Measurements from ENCODE around the gene ARHGAP33. TPM values are rescaled to one million over a fixed set of nuclear protein-coding genes. Genes with fewer than 3 reads are reported as not detected.
A peak's percentile ranks its signal among the peaks of the same experiment; 100 is the strongest.

Gene ARHGAP33
- polyA plus RNA-seq, 2 of the 4 experiments (the other 2 are of a cell fraction): 0.84 to 6.1 TPM

- TF ChIP-seq, protein P1, sequence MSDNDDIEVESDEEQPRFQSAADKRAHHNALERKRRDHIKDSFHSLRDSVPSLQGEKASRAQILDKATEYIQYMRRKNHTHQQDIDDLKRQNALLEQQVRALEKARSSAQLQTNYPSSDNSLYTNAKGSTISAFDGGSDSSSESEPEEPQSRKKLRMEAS (IDR thresholded peaks at IDR 0.05): no peak
- TF ChIP-seq, protein P2, sequence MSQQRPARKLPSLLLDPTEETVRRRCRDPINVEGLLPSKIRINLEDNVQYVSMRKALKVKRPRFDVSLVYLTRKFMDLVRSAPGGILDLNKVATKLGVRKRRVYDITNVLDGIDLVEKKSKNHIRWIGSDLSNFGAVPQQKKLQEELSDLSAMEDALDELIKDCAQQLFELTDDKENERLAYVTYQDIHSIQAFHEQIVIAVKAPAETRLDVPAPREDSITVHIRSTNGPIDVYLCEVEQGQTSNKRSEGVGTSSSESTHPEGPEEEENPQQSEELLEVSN (IDR thresholded peaks at IDR 0.05; ENCODE audit: borderline replicate concordance, low read depth): no peak
- TF ChIP-seq TP53 (CRISPR knock-in tag; IDR thresholded peaks at IDR 0.05) (no peak), CHD2 (IDR thresholded peaks at IDR 0.05; ENCODE audit: low read length, partially characterized antibody) (no peak), ZFP36 (IDR thresholded peaks at IDR 0.05; ENCODE audit: borderline replicate concordance, partially characterized antibody) (no peak), SMC3 (IDR thresholded peaks at IDR 0.05) (no peak), RNF2 (IDR thresholded peaks at IDR 0.05; ENCODE audit: borderline replicate concordance, low read depth) (no peak)
These were observed 40.5 kb upstream of the ARHGAP33 start (continued) for GRCh38 chr19:35734889-35735288.

DNA sequence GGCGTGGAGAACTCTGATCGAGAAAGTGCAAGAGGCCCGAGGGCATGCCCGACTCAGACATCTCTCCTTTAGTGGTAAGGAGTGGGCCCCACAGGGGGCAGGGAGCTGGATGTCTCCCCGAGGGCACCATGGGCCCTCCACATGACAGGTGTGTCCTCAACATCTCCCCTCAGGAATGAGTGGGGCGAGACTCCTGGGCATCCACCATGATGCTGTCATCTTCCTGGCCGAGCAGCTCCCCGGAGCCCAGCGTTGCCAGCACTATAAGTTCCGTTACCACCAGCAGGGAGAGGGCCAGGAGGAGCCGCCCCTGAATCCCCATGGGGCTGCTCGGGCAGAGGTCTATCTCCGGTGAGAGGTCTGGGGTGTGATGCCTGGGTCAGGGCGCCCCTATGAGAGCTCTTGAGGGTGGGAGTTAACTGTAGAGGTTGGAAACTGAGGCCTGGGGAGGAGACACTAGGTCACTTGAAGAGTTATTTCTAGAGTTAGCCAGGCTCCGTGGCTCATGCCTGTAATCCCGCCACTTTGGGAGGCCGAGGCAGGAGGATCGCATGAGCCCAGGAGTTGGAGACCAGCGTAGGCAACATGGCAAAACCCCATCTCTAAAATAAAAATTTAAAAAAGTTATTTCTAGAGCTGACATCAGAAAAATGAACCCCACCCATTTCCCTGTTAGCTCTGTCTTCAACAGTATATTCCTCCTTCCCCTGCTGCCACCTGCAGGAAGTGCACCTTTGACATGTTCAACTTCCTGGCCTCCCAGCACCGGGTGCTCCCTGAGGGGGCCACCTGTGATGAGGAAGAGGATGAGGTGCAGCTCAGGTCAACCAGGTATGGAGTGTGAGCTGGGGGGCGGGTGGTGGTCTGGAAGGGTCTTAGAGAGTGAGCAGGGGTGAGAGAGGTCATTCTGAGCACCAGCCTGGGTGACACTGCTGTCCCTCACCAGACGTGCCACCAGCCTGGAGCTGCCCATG is 38.2 kb upstream of the ARHGAP33 start:
- DNase-seq (ENCODE audit: low read depth in 1 of 2, low spot score in 1 of 2) (peak; percentile 68 to 82), FAIRE-seq (no peak), ATAC-seq (no peak)
- Histone ChIP-seq H3K27ac (peak overlapping the region in 1 of 2 experiments; percentile 6; a peak in 1 of 6 replicates), H3K4me2 (no peak overlapping the region), H3K4me1 (peaks cover 14% of the 10 kb centered on the region), H3K9me3 (no peaks in the 10 kb centered on the region), H3K4me3 (no peak overlapping the region)
- ChIA-PET CTCF (interaction anchor here (0.5 to 3.4 kb wide), 21 partner anchors 8 to 194 kb away, joined by 3 to 32 read pairs (median 4); partner anchors contain the start of genes KMT2B, LIN37, PSENEN and U2AF1L4), POLR2A (interaction anchor here (0.6 to 1.2 kb wide), 5 partner anchors 9 to 30 kb away, joined by 3 to 5 read pairs (median 4); partner anchors contain the start of gene LIN37)
- WGBS (ENCODE audit: missing lambda C conversion rate): 88% methylated on average over 22 of the region's 22 CpGs
- TF ChIP-seq SMC3 (IDR thresholded peaks at IDR 0.05) (peak; percentile 17; the same call in 1 of the 3 replicates), RAD21 (conservative IDR thresholded peaks at IDR 0.05 in 1 of 2, IDR thresholded peaks at IDR 0.05 in 1 of 2) (peak in 1 of 2 experiments; percentile 13; a peak in 2 of 5 replicates), GATA3 (IDR thresholded peaks at IDR 0.05; ENCODE audit: borderline replicate concordance) (no peak)

DNA sequence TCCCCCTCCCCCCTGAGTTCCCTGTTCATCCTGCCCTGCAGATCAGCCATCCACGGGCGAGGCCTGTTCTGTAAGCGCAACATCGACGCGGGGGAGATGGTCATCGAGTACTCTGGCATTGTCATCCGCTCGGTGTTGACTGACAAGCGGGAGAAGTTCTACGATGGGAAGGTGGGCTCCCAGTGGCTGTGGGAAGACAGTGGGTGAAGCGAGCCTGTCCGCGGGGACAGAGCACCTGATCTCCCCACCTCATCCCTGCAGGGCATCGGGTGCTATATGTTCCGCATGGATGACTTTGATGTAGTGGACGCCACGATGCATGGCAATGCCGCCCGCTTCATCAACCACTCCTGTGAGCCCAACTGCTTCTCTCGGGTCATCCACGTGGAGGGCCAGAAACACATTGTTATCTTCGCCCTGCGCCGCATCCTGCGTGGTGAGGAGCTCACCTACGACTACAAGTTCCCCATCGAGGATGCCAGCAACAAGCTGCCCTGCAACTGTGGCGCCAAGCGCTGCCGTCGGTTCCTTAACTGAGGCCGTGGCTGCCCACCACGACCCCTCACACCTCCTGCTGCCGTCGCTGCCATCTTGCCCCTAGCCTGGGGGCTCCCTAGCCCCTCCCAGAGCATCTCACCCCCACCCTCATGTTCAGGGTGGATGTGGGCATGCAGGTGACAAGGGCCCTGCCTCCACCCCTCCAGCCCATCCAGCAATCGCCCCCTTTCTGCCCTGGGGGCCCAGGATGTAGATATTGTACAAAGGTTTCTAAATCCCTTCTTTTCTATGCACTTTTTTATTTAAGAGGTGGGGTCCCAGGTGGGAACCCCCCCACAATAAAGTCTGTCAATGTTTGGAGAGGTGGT is 37.1 kb upstream of the ARHGAP33 start:
- WGBS (ENCODE audit: missing lambda C conversion rate): 96% methylated on average over 37 of the region's 37 CpGs
- Histone ChIP-seq H3K4me2 (no peak overlapping the region), H3K27ac (no peak overlapping the region), H3K4me3 (no peak overlapping the region), H3K4me1 (peaks cover 14% of the 10 kb centered on the region), H3K9me3 (no peaks in the 10 kb centered on the region)
- DNase-seq (ENCODE audit: low read depth in 1 of 2, low spot score in 1 of 2) (no peak), ATAC-seq (no peak), FAIRE-seq (no peak)
- ChIA-PET CTCF (interaction anchor here (0.6 to 3.4 kb wide), 11 partner anchors 7 to 193 kb away, joined by 3 to 32 read pairs (median 8); partner anchors contain the start of genes KMT2B, PSENEN and U2AF1L4), POLR2A (interaction anchor here (0.5 to 1.2 kb wide), 2 partner anchors 10 to 108 kb away, joined by 3 read pairs; partner anchors contain the start of gene LIN37)
- TF ChIP-seq, protein P2 (IDR thresholded peaks at IDR 0.05; ENCODE audit: borderline replicate concordance, low read depth): no peak
- no peak for TF ChIP-seq PHF8 (IDR thresholded peaks at IDR 0.05; ENCODE audit: borderline replicate concordance, low read depth)
- TF ChIP-seq, protein P1 (IDR thresholded peaks at IDR 0.05): no peak
- TF ChIP-seq TP53 (CRISPR knock-in tag; IDR thresholded peaks at IDR 0.05): no peak
- TF ChIP-seq KDM5A (IDR thresholded peaks at IDR 0.05): no peak
- TF ChIP-seq, protein P3, sequence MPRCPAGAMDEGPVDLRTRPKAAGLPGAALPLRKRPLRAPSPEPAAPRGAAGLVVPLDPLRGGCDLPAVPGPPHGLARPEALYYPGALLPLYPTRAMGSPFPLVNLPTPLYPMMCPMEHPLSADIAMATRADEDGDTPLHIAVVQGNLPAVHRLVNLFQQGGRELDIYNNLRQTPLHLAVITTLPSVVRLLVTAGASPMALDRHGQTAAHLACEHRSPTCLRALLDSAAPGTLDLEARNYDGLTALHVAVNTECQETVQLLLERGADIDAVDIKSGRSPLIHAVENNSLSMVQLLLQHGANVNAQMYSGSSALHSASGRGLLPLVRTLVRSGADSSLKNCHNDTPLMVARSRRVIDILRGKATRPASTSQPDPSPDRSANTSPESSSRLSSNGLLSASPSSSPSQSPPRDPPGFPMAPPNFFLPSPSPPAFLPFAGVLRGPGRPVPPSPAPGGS (IDR thresholded peaks at IDR 0.05): no peak
- no peak for TF ChIP-seq HOXB13 (CRISPR knock-in tag; IDR thresholded peaks at IDR 0.05; ENCODE audit: low read depth)
- no peak for TF ChIP-seq CBX2 (IDR thresholded peaks at IDR 0.05; ENCODE audit: borderline replicate concordance, low read depth)
- no peak for TF ChIP-seq ZC3H11A (IDR thresholded peaks at IDR 0.05)
- no peak for TF ChIP-seq RNF2 (IDR thresholded peaks at IDR 0.05; ENCODE audit: borderline replicate concordance, low read depth)
- TF ChIP-seq PBX3 (IDR thresholded peaks at IDR 0.05): no peak
- TF ChIP-seq JUNB (IDR thresholded peaks at IDR 0.05): no peak
- TF ChIP-seq POLR2A (IDR thresholded peaks at IDR 0.05; ENCODE audit: low read length): no peak
- TF ChIP-seq EHF (CRISPR knock-in tag; IDR thresholded peaks at IDR 0.05): no peak
- no peak for TF ChIP-seq RARB (CRISPR knock-in tag; IDR thresholded peaks at IDR 0.05)
- TF ChIP-seq, protein P4, sequence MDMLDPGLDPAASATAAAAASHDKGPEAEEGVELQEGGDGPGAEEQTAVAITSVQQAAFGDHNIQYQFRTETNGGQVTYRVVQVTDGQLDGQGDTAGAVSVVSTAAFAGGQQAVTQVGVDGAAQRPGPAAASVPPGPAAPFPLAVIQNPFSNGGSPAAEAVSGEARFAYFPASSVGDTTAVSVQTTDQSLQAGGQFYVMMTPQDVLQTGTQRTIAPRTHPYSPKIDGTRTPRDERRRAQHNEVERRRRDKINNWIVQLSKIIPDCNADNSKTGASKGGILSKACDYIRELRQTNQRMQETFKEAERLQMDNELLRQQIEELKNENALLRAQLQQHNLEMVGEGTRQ (IDR thresholded peaks at IDR 0.05): no peak
- TF ChIP-seq, protein P5, sequence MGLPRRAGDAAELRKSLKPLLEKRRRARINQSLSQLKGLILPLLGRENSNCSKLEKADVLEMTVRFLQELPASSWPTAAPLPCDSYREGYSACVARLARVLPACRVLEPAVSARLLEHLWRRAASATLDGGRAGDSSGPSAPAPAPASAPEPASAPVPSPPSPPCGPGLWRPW (IDR thresholded peaks at IDR 0.05): no peak

Data from A549 (cell line).